ENCODE results near the gene MARK2. TPM values are rescaled to one million over a fixed set of nuclear protein-coding genes. Genes with fewer than 3 reads are reported as not detected.

Gene MARK2
- total and polyA plus RNA-seq, 2 of the 8 experiments (the other 6 are each of a cell fraction or from before 2014, with no cell fraction given), result 19.3 to 58.5 TPM

DNA sequence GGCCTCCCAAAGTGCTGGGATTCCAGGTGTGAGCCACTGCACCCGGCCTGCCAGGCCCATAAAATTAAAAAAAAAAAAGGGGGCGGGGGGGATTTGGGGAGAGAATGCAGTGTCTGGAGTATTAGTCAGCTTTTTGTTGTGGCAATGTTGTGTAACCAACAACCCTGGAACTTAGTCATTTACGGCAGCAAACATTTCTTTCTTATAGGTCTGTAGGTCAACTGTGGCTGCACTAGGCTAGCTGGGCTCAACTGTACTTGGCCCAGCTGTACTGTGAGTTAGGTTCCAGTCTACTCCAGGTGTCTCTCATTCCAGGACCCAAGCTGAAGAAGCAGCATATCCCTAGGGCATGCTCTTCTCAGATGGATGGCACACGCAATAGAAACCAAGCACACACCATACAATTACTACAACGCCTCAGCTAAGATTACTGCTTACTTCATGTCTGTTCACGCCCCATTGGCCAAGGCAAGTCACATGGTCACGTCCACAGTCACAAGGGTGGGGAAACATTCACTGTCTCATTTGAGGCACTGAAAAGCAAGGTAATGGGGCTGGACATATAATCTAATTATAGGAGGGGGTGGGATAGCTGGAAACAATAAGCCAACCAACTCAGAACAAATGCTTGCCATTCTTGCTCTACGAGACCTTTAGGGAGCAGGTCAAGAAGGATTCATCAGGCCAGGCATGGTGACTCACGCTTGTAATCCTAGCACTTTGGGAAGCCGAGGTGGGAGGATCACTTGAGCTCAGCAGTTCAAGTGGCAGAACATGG is 36.1 kb upstream of the MARK2 start:
- WGBS, 2 experiments (ENCODE audit: extremely low coverage in 1 of 2, insufficient coverage in 1 of 2, insufficient read length in 1 of 2, insufficient replicate concordance in 2 of 2, low coverage in 1 of 2, low lambda C conversion rate in 2 of 2, missing lambda C conversion rate in 1 of 2), result 89% methylated on average over 9 of the region's 10 CpGs; no CpG with 5 or more reads in 1 of the 2 experiments
- no peaks in the 10 kb centered on the region for H3K9me3 ChIP-seq (ENCODE audit: insufficient read depth in 2 of 2, low read depth in 1 of 2, low read length in 1 of 2)
- DNase-seq (ENCODE audit: low read depth in 1 of 2, low spot score in 2 of 2) (no peak), FAIRE-seq (no peak)
- H2BK5ac ChIP-seq (ENCODE audit: low read depth, low read length), result no peak overlapping the region
- no peak overlapping the region for H2BK12ac ChIP-seq (ENCODE audit: low read depth, low read length)
- no peaks in the 10 kb centered on the region for H4K20me1 ChIP-seq (replicated peaks in 1 of 2; ENCODE audit: control insufficient read depth in 1 of 2, insufficient read depth in 2 of 2, low read length in 2 of 2)
- H4K8ac ChIP-seq (ENCODE audit: extremely low read depth, insufficient read depth, low read length), result no peak overlapping the region
- no peak overlapping the region for H2BK20ac ChIP-seq (ENCODE audit: low read length)
- H3K4ac ChIP-seq (replicated peaks; ENCODE audit: insufficient read length, low read depth, low read length), result no peak overlapping the region
- H3K14ac ChIP-seq (ENCODE audit: insufficient read length), result no peak overlapping the region
- no peak overlapping the region for H3K56ac ChIP-seq (replicated peaks; ENCODE audit: insufficient read length, low read depth, low read length)
- H4K91ac ChIP-seq (replicated peaks; ENCODE audit: insufficient read length, low read length), result no peak overlapping the region
- H3K9ac ChIP-seq (replicated peaks in 1 of 4; ENCODE audit: extremely low read depth in 1 of 4, low read depth in 3 of 4, low read length in 3 of 4), result no peak overlapping the region
- peak; percentile 48 for TF ChIP-seq USF2 (IDR thresholded peaks at IDR 0.05; ENCODE audit: low read length)
- no peak for TF ChIP-seq EZH2 (IDR thresholded peaks at IDR 0.05; ENCODE audit: low read depth, low read length, severe bottlenecking)
- no peak overlapping the region for H3K23ac ChIP-seq (ENCODE audit: insufficient read length)
- no peak overlapping the region for H3K18ac ChIP-seq (ENCODE audit: extremely low read depth, low read length)
- H3K79me1 ChIP-seq (ENCODE audit: low read depth, low read length), result no peaks in the 10 kb centered on the region; the same call in 1 of the 2 replicates
- H2BK15ac ChIP-seq (ENCODE audit: low read length), result no peak overlapping the region
- H2BK120ac ChIP-seq (replicated peaks; ENCODE audit: low read depth, low read length), result no peak overlapping the region
- no peak overlapping the region for H3K27ac ChIP-seq (ENCODE audit: low read depth, low read length)
- H3K36me3 ChIP-seq (ENCODE audit: control insufficient read depth in 2 of 4, insufficient read depth in 4 of 4, low read length in 3 of 4), result no peaks in the 10 kb centered on the region
- POLR2A ChIA-PET (ENCODE audit: partially characterized antibody), result interaction anchor here (0.6 to 1.5 kb wide), 8 partner anchors 9 to 47 kb away, joined by 3 to 12 read pairs (median 3); no protein-coding TSS in a partner anchor
- H3K27me3 ChIP-seq (replicated peaks in 1 of 4; ENCODE audit: control insufficient read depth in 3 of 4, extremely low read depth in 1 of 4, insufficient read depth in 3 of 4, low read length in 3 of 4), result no peaks in the 10 kb centered on the region
- no peaks in the 10 kb centered on the region for H3K4me1 ChIP-seq (replicated peaks in 1 of 4; ENCODE audit: control insufficient read depth in 3 of 4, insufficient read depth in 4 of 4, low read length in 3 of 4)
- H2AK5ac ChIP-seq (ENCODE audit: low read depth, low read length), result peak overlapping the region; percentile 5; the same call in 1 of the 2 replicates
- CTCF ChIA-PET (ENCODE audit: partially characterized antibody), result interaction anchor here (0.5 to 1.1 kb wide), 5 partner anchors 9 to 230 kb away, joined by 3 to 4 read pairs (median 3); no protein-coding TSS in a partner anchor
- no peaks in the 10 kb centered on the region for H3K23me2 ChIP-seq (ENCODE audit: low read depth, low read length)
- H4K5ac ChIP-seq (ENCODE audit: insufficient read length, low read depth, low read length), result no peak overlapping the region
- H3K4me3 ChIP-seq (ENCODE audit: extremely low read depth in 1 of 4, insufficient read depth in 2 of 4, low read depth in 3 of 4, low read length in 4 of 4), result no peak overlapping the region
- no peaks in the 10 kb centered on the region for H3K79me2 ChIP-seq (ENCODE audit: control insufficient read depth in 1 of 2, insufficient read depth in 2 of 2, low read length in 2 of 2)
- H2AFZ ChIP-seq (ENCODE audit: low read length), result no peak overlapping the region
- no peak overlapping the region for H3K4me2 ChIP-seq (ENCODE audit: insufficient read depth in 1 of 2, low read depth in 2 of 2, low read length in 2 of 2)
